Measurements from ENCODE around the gene ZNF436. TPM values are rescaled to one million over a fixed set of nuclear protein-coding genes. Genes with fewer than 3 reads are reported as not detected.
A peak's percentile ranks its signal among the peaks of the same experiment; 100 is the strongest.

The ZNF436 gene
- total and polyA plus RNA-seq, 2 of the 13 experiments (the other 11 are each of a cell fraction or from before 2014, with no cell fraction given) = 4.3 to 9.9 TPM

GRCh38 chr1:23368562-23369334 lies 888 bp downstream of the ZNF436 start (continued):
- TF ChIP-seq MXD4 (CRISPR knock-in tag; IDR thresholded peaks at IDR 0.05) = no peak
- TF ChIP-seq ZNF235 (CRISPR knock-in tag; IDR thresholded peaks at IDR 0.05; ENCODE audit: borderline replicate concordance) = no peak
- TF ChIP-seq ZNF256 (CRISPR knock-in tag; conservative IDR thresholded peaks at IDR 0.05) = no peak
- TF ChIP-seq, protein P1, sequence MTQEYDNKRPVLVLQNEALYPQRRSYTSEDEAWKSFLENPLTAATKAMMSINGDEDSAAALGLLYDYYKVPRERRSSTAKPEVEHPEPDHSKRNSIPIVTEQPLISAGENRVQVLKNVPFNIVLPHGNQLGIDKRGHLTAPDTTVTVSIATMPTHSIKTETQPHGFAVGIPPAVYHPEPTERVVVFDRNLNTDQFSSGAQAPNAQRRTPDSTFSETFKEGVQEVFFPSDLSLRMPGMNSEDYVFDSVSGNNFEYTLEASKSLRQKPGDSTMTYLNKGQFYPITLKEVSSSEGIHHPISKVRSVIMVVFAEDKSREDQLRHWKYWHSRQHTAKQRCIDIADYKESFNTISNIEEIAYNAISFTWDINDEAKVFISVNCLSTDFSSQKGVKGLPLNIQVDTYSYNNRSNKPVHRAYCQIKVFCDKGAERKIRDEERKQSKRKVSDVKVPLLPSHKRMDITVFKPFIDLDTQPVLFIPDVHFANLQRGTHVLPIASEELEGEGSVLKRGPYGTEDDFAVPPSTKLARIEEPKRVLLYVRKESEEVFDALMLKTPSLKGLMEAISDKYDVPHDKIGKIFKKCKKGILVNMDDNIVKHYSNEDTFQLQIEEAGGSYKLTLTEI (CRISPR knock-in tag; conservative IDR thresholded peaks at IDR 0.05) = no peak
- TF ChIP-seq ZNF780A (CRISPR knock-in tag; IDR thresholded peaks at IDR 0.05) = no peak
- TF ChIP-seq HOXA7 (CRISPR knock-in tag; IDR thresholded peaks at IDR 0.05) = no peak
- no peak for TF ChIP-seq HMG20A (CRISPR knock-in tag; IDR thresholded peaks at IDR 0.05; ENCODE audit: borderline replicate concordance)
- TF ChIP-seq ZNF350 (CRISPR knock-in tag; IDR thresholded peaks at IDR 0.05; ENCODE audit: borderline replicate concordance, low read depth) = peak; percentile 53; the same call in 1 of the 2 replicates
- no peak for TF ChIP-seq ZNF292 (CRISPR knock-in tag; IDR thresholded peaks at IDR 0.05; ENCODE audit: borderline replicate concordance, low read depth)
- peak; percentile 79; the same call in 1 of the 2 replicates for TF ChIP-seq NFE2L1 (CRISPR knock-in tag; IDR thresholded peaks at IDR 0.05; ENCODE audit: borderline replicate concordance)
- TF ChIP-seq ATF2 (CRISPR knock-in tag; IDR thresholded peaks at IDR 0.05) = peak; percentile 29; the same call in 1 of the 2 replicates
- no peak; the same call in 1 of the 2 replicates for TF ChIP-seq ZNF570 (CRISPR knock-in tag; IDR thresholded peaks at IDR 0.05; ENCODE audit: borderline replicate concordance)
- TF ChIP-seq HDAC2 (CRISPR knock-in tag; IDR thresholded peaks at IDR 0.05) = 0 out of 2 replicates have a peak, but pooled peaks have one; percentile 14
- TF ChIP-seq, protein P2, sequence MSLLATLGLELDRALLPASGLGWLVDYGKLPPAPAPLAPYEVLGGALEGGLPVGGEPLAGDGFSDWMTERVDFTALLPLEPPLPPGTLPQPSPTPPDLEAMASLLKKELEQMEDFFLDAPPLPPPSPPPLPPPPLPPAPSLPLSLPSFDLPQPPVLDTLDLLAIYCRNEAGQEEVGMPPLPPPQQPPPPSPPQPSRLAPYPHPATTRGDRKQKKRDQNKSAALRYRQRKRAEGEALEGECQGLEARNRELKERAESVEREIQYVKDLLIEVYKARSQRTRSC (CRISPR knock-in tag; IDR thresholded peaks at IDR 0.05; ENCODE audit: low read depth) = no peak
- 0 out of 2 replicates have a peak, but pooled peaks have one; percentile 30 for TF ChIP-seq ZBTB44 (CRISPR knock-in tag; IDR thresholded peaks at IDR 0.05)
- no peak; the same call in 1 of the 2 replicates for TF ChIP-seq ZSCAN29 (CRISPR knock-in tag; conservative IDR thresholded peaks at IDR 0.05)
- TF ChIP-seq ZNF281 (CRISPR knock-in tag; IDR thresholded peaks at IDR 0.05; ENCODE audit: borderline replicate concordance) = no peak
- TF ChIP-seq HDAC1 (CRISPR knock-in tag; IDR thresholded peaks at IDR 0.05) = peak; percentile 83

Measured in HepG2 (cell line).